H1 (cell line): Measurements from ENCODE around the gene SRMS. TPM values are rescaled to one million over a fixed set of nuclear protein-coding genes. Genes with fewer than 3 reads are reported as not detected.

Experiments
- CTCF ChIA-PET: fragments of 300-600 bp; sonication (Branson Sonifier 250); formaldehyde crosslinking; loops from one replicate; lab custom pipeline; 2021; ENCODE audit not compliant: partially characterized antibody; lab: Charles Lee
- POLR2A ChIA-PET: fragments of 300-600 bp; sonication (Branson Sonifier 250); formaldehyde crosslinking; loops from one replicate; lab custom pipeline; 2021; ENCODE audit warnings: inconsistent platforms; ENCODE audit not compliant: partially characterized antibody; lab: Charles Lee
- DNase-seq, 2 experiments: peaks; one replicate each; pipeline versions ENCODE4 v3.0.0 to v3.0.0-alpha.2; 2010 to 2022; ENCODE audit warnings: low spot score in 2 of 2, low read depth in 1 of 2, mixed read lengths in 1 of 2
- FAIRE-seq: peaks from 2 replicates; lab custom pipeline; 2011; peaks lifted over from hg19 to GRCh38; lab: Jason Lieb, UNC
- H2AFZ ChIP-seq: 2 replicates; pipeline ENCODE4 v1.8.1; 2012; ENCODE audit warnings: low read length, inconsistent platforms
- H2AK5ac ChIP-seq: 2 replicates; pipeline ENCODE4 v1.6.1; 2013; ENCODE audit warnings: low read depth, low read length
- H2BK120ac ChIP-seq: replicated peaks from 2 replicates; pipeline ENCODE3; 2013; ENCODE audit warnings: low read depth, low read length, inconsistent platforms
- H2BK12ac ChIP-seq: 2 replicates; pipeline ENCODE4 v1.6.1; 2013; ENCODE audit warnings: low read depth, low read length
- H2BK15ac ChIP-seq: 2 replicates; pipeline ENCODE4 v1.6.1; 2013; ENCODE audit warnings: low read length
- H2BK20ac ChIP-seq: 2 replicates; pipeline ENCODE4 v1.6.1; 2013; ENCODE audit warnings: low read length
- H2BK5ac ChIP-seq: 2 replicates; pipeline ENCODE4 v1.6.1; 2013; ENCODE audit warnings: low read depth, low read length
- H3K14ac ChIP-seq: 2 replicates; pipeline ENCODE4 v1.6.1; 2013; ENCODE audit warnings: inconsistent platforms; ENCODE audit not compliant: insufficient read length
- H3K18ac ChIP-seq: 2 replicates; pipeline ENCODE4 v1.6.1; 2013; ENCODE audit warnings: low read length; ENCODE audit errors: extremely low read depth
- H3K23ac ChIP-seq: 2 replicates; pipeline ENCODE4 v1.6.1; 2013; ENCODE audit warnings: inconsistent platforms; ENCODE audit not compliant: insufficient read length
- H3K23me2 ChIP-seq: 2 replicates; pipeline ENCODE4 v1.6.1; 2013; ENCODE audit warnings: low read depth, low read length
- H3K27ac ChIP-seq: 2 replicates; pipeline ENCODE4 v1.6.1; 2011; ENCODE audit warnings: low read depth, low read length, inconsistent platforms
- H3K27me3 ChIP-seq, 4 experiments: replicated peaks in 1 of 4; 1 replicate in 1 of 4; 2 replicates in 3 of 4; pipeline versions ENCODE4 v1.6.1 to v1.8.1; 2011 to 2013; ENCODE audit warnings: low read length in 3 of 4, mild to moderate bottlenecking in 3 of 4, inconsistent platforms in 2 of 4, mixed read lengths in 2 of 4, moderate library complexity in 1 of 4; ENCODE audit not compliant: control insufficient read depth in 3 of 4, insufficient read depth in 3 of 4; ENCODE audit errors: extremely low read depth in 1 of 4
- H3K36me3 ChIP-seq, 4 experiments: 2 replicates each; pipeline versions ENCODE4 v1.6.1 to v1.8.1; 2011 to 2013; ENCODE audit warnings: mild to moderate bottlenecking in 4 of 4, low read length in 3 of 4, moderate library complexity in 2 of 4, control low read depth in 1 of 4, inconsistent platforms in 1 of 4; ENCODE audit not compliant: insufficient read depth in 4 of 4, control insufficient read depth in 2 of 4
- H3K4ac ChIP-seq: replicated peaks from 2 replicates; pipeline ENCODE3; 2013; ENCODE audit warnings: low read length, low read depth, mixed read lengths, inconsistent platforms; ENCODE audit not compliant: insufficient read length
- H3K4me1 ChIP-seq, 4 experiments: replicated peaks in 1 of 4; 1 replicate in 1 of 4; 2 replicates in 3 of 4; pipeline versions ENCODE4 v1.6.1 to v1.8.1; 2011 to 2013; ENCODE audit warnings: low read length in 3 of 4, inconsistent platforms in 2 of 4, mixed read lengths in 1 of 4; ENCODE audit not compliant: insufficient read depth in 4 of 4, control insufficient read depth in 3 of 4
- H3K4me2 ChIP-seq, 2 experiments: 2 replicates each; pipeline versions ENCODE4 v1.6.1 to v1.8.1; 2011 to 2013; ENCODE audit warnings: low read depth in 2 of 2, low read length in 2 of 2, control low read depth in 1 of 2, inconsistent platforms in 1 of 2, mild to moderate bottlenecking in 1 of 2; ENCODE audit not compliant: insufficient read depth in 1 of 2
- H3K4me3 ChIP-seq, 4 experiments: fragments of 200-600, 300-600 bp in 1 of 4; sonication (generic), shearing (Covaris generic), sonication (Bioruptor Twin) in 1 of 4; 2 replicates each; pipeline versions ENCODE4 v1.5.1 to v1.8.1; 2011 to 2016; ENCODE audit warnings: low read length in 4 of 4, low read depth in 3 of 4, control low read depth in 2 of 4, inconsistent platforms in 2 of 4, mild to moderate bottlenecking in 2 of 4, mixed read lengths in 1 of 4, moderate library complexity in 1 of 4; ENCODE audit not compliant: insufficient read depth in 2 of 4; ENCODE audit errors: extremely low read depth in 1 of 4
- H3K56ac ChIP-seq: replicated peaks from 2 replicates; pipeline ENCODE3; 2013; ENCODE audit warnings: low read depth, mild to moderate bottlenecking, mixed read lengths, low read length, inconsistent platforms; ENCODE audit not compliant: insufficient read length
- H3K79me1 ChIP-seq: 2 replicates; pipeline ENCODE4 v1.6.1; 2013; ENCODE audit warnings: low read depth, low read length, control low read depth
- H3K79me2 ChIP-seq, 2 experiments: 2 replicates each; pipeline versions ENCODE4 v1.6.1 to v1.8.1; 2012 to 2013; ENCODE audit warnings: low read length in 2 of 2, mild to moderate bottlenecking in 2 of 2, inconsistent platforms in 1 of 2; ENCODE audit not compliant: insufficient read depth in 2 of 2, control insufficient read depth in 1 of 2
- H3K9ac ChIP-seq, 4 experiments: replicated peaks in 1 of 4; 1 replicate in 1 of 4; 2 replicates in 3 of 4; pipeline versions ENCODE4 v1.6.1 to v1.8.1; 2011 to 2013; ENCODE audit warnings: low read depth in 3 of 4, low read length in 3 of 4, control low read depth in 2 of 4, mild to moderate bottlenecking in 2 of 4, moderate library complexity in 2 of 4, inconsistent platforms in 1 of 4; ENCODE audit errors: extremely low read depth in 1 of 4
- H3K9me3 ChIP-seq, 2 experiments: 2 replicates each; pipeline versions ENCODE4 v1.6.1 to v1.8.1; 2012 to 2013; ENCODE audit warnings: mild to moderate bottlenecking in 2 of 2, moderate library complexity in 2 of 2, control low read depth in 1 of 2, inconsistent platforms in 1 of 2, low read depth in 1 of 2, low read length in 1 of 2, mixed read lengths in 1 of 2; ENCODE audit not compliant: insufficient read depth in 2 of 2
- H4K20me1 ChIP-seq, 2 experiments: replicated peaks in 1 of 2; 2 replicates each; pipeline versions ENCODE3 to v1.8.1; 2011 to 2013; ENCODE audit warnings: inconsistent platforms in 2 of 2, low read length in 2 of 2, mild to moderate bottlenecking in 1 of 2; ENCODE audit not compliant: insufficient read depth in 2 of 2, control insufficient read depth in 1 of 2
- H4K5ac ChIP-seq: 2 replicates; pipeline ENCODE4 v1.6.1; 2013; ENCODE audit warnings: low read length, low read depth, mixed read lengths, inconsistent platforms; ENCODE audit not compliant: insufficient read length
- H4K8ac ChIP-seq: 2 replicates; pipeline ENCODE4 v1.8.0; 2013; ENCODE audit warnings: mild to moderate bottlenecking, moderate library complexity, low read length, inconsistent platforms; ENCODE audit not compliant: insufficient read depth; ENCODE audit errors: extremely low read depth
- H4K91ac ChIP-seq: replicated peaks from 2 replicates; pipeline ENCODE3; 2013; ENCODE audit warnings: low read length, mixed read lengths, inconsistent platforms; ENCODE audit not compliant: insufficient read length
- GABPA ChIP-seq: IDR thresholded peaks from 2 replicates; pipeline ENCODE4 v1.6.1; 2011; ENCODE audit warnings: mild to moderate bottlenecking, low read length, moderate library complexity, borderline replicate concordance; ENCODE audit not compliant: insufficient read depth
- RBBP5 ChIP-seq: IDR thresholded peaks from 2 replicates; pipeline ENCODE4 v1.7.1; 2012; ENCODE audit warnings: low read depth, mild to moderate bottlenecking, inconsistent platforms, low read length, moderate library complexity, borderline replicate concordance
- RXRA ChIP-seq: IDR thresholded peaks from 2 replicates; pipeline ENCODE4 v1.6.1; 2011; ENCODE audit warnings: low read depth, mild to moderate bottlenecking, low read length, moderate library complexity; ENCODE audit not compliant: insufficient read depth
- SIRT6 ChIP-seq: IDR thresholded peaks from one replicate; pipeline ENCODE4 v1.7.1; 2012; ENCODE audit warnings: low read length, inconsistent platforms
- SIX5 ChIP-seq: IDR thresholded peaks from 2 replicates; pipeline ENCODE4 v1.6.1; 2011; ENCODE audit warnings: mild to moderate bottlenecking, low read depth, low read length
- SP1 ChIP-seq: IDR thresholded peaks from 2 replicates; pipeline ENCODE4 v1.6.1; 2011; ENCODE audit warnings: low read depth, low read length
- TAF7 ChIP-seq: optimal IDR thresholded peaks from 2 replicates; pipeline ENCODE3; 2011; ENCODE audit warnings: low read depth, mild to moderate bottlenecking, inconsistent platforms, low read length, moderate library complexity, borderline replicate concordance
- TEAD4 ChIP-seq: IDR thresholded peaks from 2 replicates; pipeline ENCODE4 v1.6.1; 2012; ENCODE audit warnings: low read depth, low read length, inconsistent platforms, mixed read lengths
- WGBS, 2 experiments: shearing (Covaris generic) in 1 of 2; methylation state at CpG; one replicate each; pipeline versions ENCODE4 v1.1.6 to v1.1.7; 2013 to 2015; ENCODE audit warnings: low lambda C conversion rate in 2 of 2, mixed read lengths in 2 of 2, inconsistent platforms in 1 of 2, low coverage in 1 of 2, missing lambda C conversion rate in 1 of 2; ENCODE audit not compliant: insufficient replicate concordance in 2 of 2, insufficient coverage in 1 of 2, insufficient read length in 1 of 2; ENCODE audit errors: extremely low coverage in 1 of 2, missing lambda C conversion rate in 1 of 2; 5-methylcytosine and 5-hydroxymethylcytosine counted together
- polyA plus RNA-seq, 7 experiments: library from polyadenylated mRNA; depleted of rRNA in 3 of 7; stranded (reverse) in 5 of 7; unstranded in 2 of 7; fragments of >200 nt in 5 of 7; fragments of 200-250 nt in 2 of 7; gene quantifications; 1 replicate in 5 of 7; 2 replicates in 1 of 7; 4 replicates in 1 of 7; pipeline versions ENCODE4 v1.2.1 to v1.2.3, GENCODE V29; 2011 to 2013; ENCODE audit warnings: missing spikeins in 2 of 7, mixed read lengths in 2 of 7
- total RNA-seq: library from RNA; stranded (reverse); fragmentation: NEBNext Ultra II Directional; extraction: Animal tissue kit (Norgen Biotek cat#: 25700); gene quantifications from 2 replicates; pipeline ENCODE4 v1.2.1, GENCODE V29; 2021

The SRMS gene
- total and polyA plus RNA-seq, 2 of the 8 experiments (the other 6 are each of a cell fraction or from before 2014, with no cell fraction given) = 0.39 to 0.76 TPM

DNA sequence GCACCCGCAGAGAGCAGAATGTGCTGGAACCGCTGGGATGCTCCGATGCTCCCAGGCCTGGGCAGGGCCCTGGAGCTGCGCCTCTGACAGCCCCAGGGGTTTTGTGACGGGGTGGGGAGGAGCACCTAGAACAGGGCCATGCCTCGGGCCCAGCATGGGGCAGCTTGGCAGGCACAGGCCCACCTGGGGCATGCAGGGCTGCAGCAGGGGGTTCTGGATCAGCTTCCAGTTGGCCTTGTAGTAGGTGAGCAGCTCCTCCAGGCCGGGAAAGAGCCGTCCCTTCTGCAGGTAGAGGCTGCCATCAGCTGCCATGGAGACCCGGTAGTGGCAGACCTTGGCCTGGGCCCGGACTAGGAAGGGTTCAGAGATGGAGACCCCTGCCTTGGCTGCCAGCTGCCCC lies 4.4 kb downstream of the SRMS start:
- Histone ChIP-seq H3K23me2 (no peaks in the 10 kb centered on the region), H2BK12ac (no peak overlapping the region), H3K23ac (no peak overlapping the region), H2BK120ac (no peak overlapping the region), H3K9me3 (no peaks in the 10 kb centered on the region), H3K79me1 (no peaks in the 10 kb centered on the region), H4K5ac (no peak overlapping the region), H3K14ac (no peak overlapping the region), H2AFZ (no peak overlapping the region), H3K36me3 (no peaks in the 10 kb centered on the region), H3K4ac (no peak overlapping the region), H3K27me3 (no peaks in the 10 kb centered on the region), H3K4me3 (no peak overlapping the region), H3K9ac (no peak overlapping the region), H3K56ac (no peak overlapping the region), H2AK5ac (no peak overlapping the region), H3K27ac (no peak overlapping the region), H2BK5ac (no peak overlapping the region), H3K4me1 (peaks cover 0 to 9% (median 6%) of the 10 kb centered on the region in 4 experiments; a peak in 5 of 7 replicates), H3K18ac (no peak overlapping the region), H4K91ac (no peak overlapping the region), H3K79me2 (no peaks in the 10 kb centered on the region), H2BK20ac (no peak overlapping the region), H3K4me2 (no peak overlapping the region), H4K8ac (no peak overlapping the region), H2BK15ac (no peak overlapping the region), H4K20me1 (no peaks in the 10 kb centered on the region)
- ChIA-PET POLR2A (interaction anchor here (1.2 to 2.3 kb wide), 2 partner anchors 9 kb away, joined by 3 to 7 read pairs; no protein-coding TSS in a partner anchor), CTCF (interaction anchor here (0.8 to 1.4 kb wide), 5 partner anchors 9 to 102 kb away, joined by 3 to 4 read pairs (median 3); no protein-coding TSS in a partner anchor)
- TF ChIP-seq TEAD4 (no peak), RBBP5 (no peak), GABPA (no peak), TAF7 (no peak), SP1 (no peak), RXRA (no peak), SIX5 (no peak), SIRT6 (no peak)
- FAIRE-seq = no peak
- DNase-seq = no peak
- WGBS, 2 experiments = 89% methylated on average over 10 of the region's 10 CpGs; no CpG with 5 or more reads in 1 of the 2 experiments
